Neuronal stem cell (in vitro differentiated cells): ENCODE measurements around the gene SOD2.
A peak's percentile ranks its signal among the peaks of the same experiment; 100 is the strongest.

ENCODE experiments used
- DNase-seq: peaks from one replicate; pipeline ENCODE4 v3.0.0-alpha.2; 2013; ENCODE audit warnings: low spot score
- H2AFZ ChIP-seq: one replicate; pipeline ENCODE4 v1.6.1; 2013; ENCODE audit warnings: mild to moderate bottlenecking, low read length, inconsistent platforms
- H2AK5ac ChIP-seq: 2 replicates; pipeline ENCODE4 v1.6.1; 2013; ENCODE audit warnings: low read depth, mild to moderate bottlenecking, inconsistent platforms, low read length, moderate library complexity, mixed read lengths
- H2BK120ac ChIP-seq: 2 replicates; pipeline ENCODE4 v1.6.1; 2013; ENCODE audit warnings: low read depth, mild to moderate bottlenecking, inconsistent platforms, low read length, moderate library complexity, mixed read lengths
- H2BK12ac ChIP-seq: one replicate; pipeline ENCODE4 v1.6.1; 2013; ENCODE audit warnings: low read length, inconsistent platforms
- H2BK15ac ChIP-seq: 2 replicates; pipeline ENCODE4 v1.6.1; 2013; ENCODE audit warnings: mild to moderate bottlenecking, low read length, inconsistent platforms, mixed read lengths
- H2BK5ac ChIP-seq: one replicate; pipeline ENCODE4 v1.6.1; 2013; ENCODE audit warnings: inconsistent platforms, mild to moderate bottlenecking, low read length, moderate library complexity
- H3K14ac ChIP-seq: one replicate; pipeline ENCODE4 v1.6.1; 2013; ENCODE audit warnings: low read length, inconsistent platforms
- H3K18ac ChIP-seq: 2 replicates; pipeline ENCODE4 v1.6.1; 2013; ENCODE audit warnings: low read length, inconsistent platforms
- H3K23ac ChIP-seq: 2 replicates; pipeline ENCODE4 v1.6.1; 2013; ENCODE audit warnings: low read depth, mild to moderate bottlenecking, mixed read lengths, low read length, inconsistent platforms; ENCODE audit not compliant: poor library complexity
- H3K27ac ChIP-seq: replicated peaks from 3 replicates; pipeline ENCODE4 v1.5.1; 2013; ENCODE audit warnings: low read length, inconsistent platforms
- H3K27me3 ChIP-seq, 3 experiments: 2 replicates each; pipeline ENCODE4 v1.6.1; 2013; ENCODE audit warnings: low read length in 3 of 3, mild to moderate bottlenecking in 2 of 3, inconsistent platforms in 1 of 3, low read depth in 1 of 3, mixed read lengths in 1 of 3, moderate library complexity in 1 of 3; ENCODE audit not compliant: control insufficient read depth in 3 of 3, insufficient read depth in 3 of 3
- H3K36me3 ChIP-seq, 2 donors: replicated peaks in 1 of 2; 2 replicates each; pipeline ENCODE4 v1.6.1; 2013; ENCODE audit warnings: low read length in 2 of 2; ENCODE audit not compliant: control insufficient read depth in 2 of 2, insufficient read depth in 2 of 2
- H3K4ac ChIP-seq: 2 replicates; pipeline ENCODE4 v1.6.1; 2013; ENCODE audit warnings: inconsistent platforms, mild to moderate bottlenecking, low read length, moderate library complexity
- H3K4me1 ChIP-seq, 2 donors: 1 replicate in 1 of 2; 2 replicates in 1 of 2; pipeline ENCODE4 v1.6.1; 2013; ENCODE audit warnings: low read length in 2 of 2, low read depth in 1 of 2; ENCODE audit not compliant: control insufficient read depth in 2 of 2, insufficient read depth in 1 of 2
- H3K4me2 ChIP-seq: one replicate; pipeline ENCODE4 v1.6.1; 2013; ENCODE audit warnings: mild to moderate bottlenecking, low read length, inconsistent platforms; ENCODE audit not compliant: insufficient read depth, poor library complexity, severe bottlenecking
- H3K4me3 ChIP-seq, 2 donors: 2 replicates each; pipeline ENCODE4 v1.5.1; 2013; ENCODE audit warnings: low read length in 2 of 2, mild to moderate bottlenecking in 2 of 2, inconsistent platforms in 1 of 2, moderate library complexity in 1 of 2
- H3K79me1 ChIP-seq: one replicate; pipeline ENCODE4 v1.6.1; 2013; ENCODE audit warnings: low read depth, mild to moderate bottlenecking, inconsistent platforms, low read length, moderate library complexity
- H3K9ac ChIP-seq: one replicate; pipeline ENCODE4 v1.6.1; 2013; ENCODE audit warnings: mild to moderate bottlenecking, low read depth, low read length, inconsistent platforms; ENCODE audit not compliant: poor library complexity
- H3K9me3 ChIP-seq, 2 donors: replicated peaks in 1 of 2; 2 replicates each; pipeline versions ENCODE3 to v1.6.1; 2013; ENCODE audit warnings: low read length in 2 of 2, mild to moderate bottlenecking in 2 of 2, inconsistent platforms in 1 of 2, low read depth in 1 of 2, mixed read lengths in 1 of 2, moderate library complexity in 1 of 2; ENCODE audit not compliant: control insufficient read depth in 2 of 2, insufficient read depth in 1 of 2
- H4K8ac ChIP-seq: one replicate; pipeline ENCODE4 v1.6.1; 2013; ENCODE audit warnings: low read depth, mild to moderate bottlenecking, inconsistent platforms, low read length, moderate library complexity
- H4K91ac ChIP-seq: one replicate; pipeline ENCODE4 v1.6.1; 2013; ENCODE audit warnings: low read length, low read depth, mild to moderate bottlenecking, inconsistent platforms; ENCODE audit not compliant: poor library complexity
- WGBS, 2 donors: extraction: QIAGEN DNeasy Blood & Tissue Kit; methylation state at CpG; one replicate each; pipeline ENCODE4 v1.1.7; 2013; ENCODE audit warnings: missing lambda C conversion rate in 2 of 2, mixed read lengths in 1 of 2; ENCODE audit not compliant: insufficient read length in 2 of 2, insufficient replicate concordance in 1 of 2; ENCODE audit errors: extremely low coverage in 2 of 2; 5-methylcytosine and 5-hydroxymethylcytosine counted together

Gene SOD2

GRCh38 chr6:159728531-159728964 lies 35.5 kb upstream of the SOD2 start:
- no peak overlapping the region for H3K27ac ChIP-seq
- H3K18ac ChIP-seq, result no peak overlapping the region
- DNase-seq, result no peak
- no peak overlapping the region for H3K14ac ChIP-seq
- no peak overlapping the region for H2AK5ac ChIP-seq
- H3K36me3 ChIP-seq, result peaks cover 0 to 63% of the 10 kb centered on the region in 2 donors
- H4K91ac ChIP-seq, result no peak overlapping the region
- no peak overlapping the region for H2BK5ac ChIP-seq
- no peak overlapping the region for H3K23ac ChIP-seq
- H2AFZ ChIP-seq, result no peak overlapping the region
- H3K27me3 ChIP-seq, result no peaks in the 10 kb centered on the region
- no peak overlapping the region for H2BK15ac ChIP-seq
- H3K4ac ChIP-seq, result no peak overlapping the region
- no peak overlapping the region for H2BK120ac ChIP-seq
- peak overlapping the region; percentile 31 for H3K4me2 ChIP-seq
- peaks cover 2% of the 10 kb centered on the region for H3K79me1 ChIP-seq
- H2BK12ac ChIP-seq, result no peak overlapping the region
- no peak overlapping the region for H4K8ac ChIP-seq
- no peak overlapping the region for H3K9ac ChIP-seq
- H3K4me1 ChIP-seq, result peaks cover 5 to 6% of the 10 kb centered on the region in 2 donors
- H3K9me3 ChIP-seq, result peaks cover 0 to 12% of the 10 kb centered on the region in 2 donors
- peak overlapping the region; percentile 71 to 88 for H3K4me3 ChIP-seq
- no CpG with 5 or more reads among the region's 9 CpGs for WGBS, 2 donors

DNA sequence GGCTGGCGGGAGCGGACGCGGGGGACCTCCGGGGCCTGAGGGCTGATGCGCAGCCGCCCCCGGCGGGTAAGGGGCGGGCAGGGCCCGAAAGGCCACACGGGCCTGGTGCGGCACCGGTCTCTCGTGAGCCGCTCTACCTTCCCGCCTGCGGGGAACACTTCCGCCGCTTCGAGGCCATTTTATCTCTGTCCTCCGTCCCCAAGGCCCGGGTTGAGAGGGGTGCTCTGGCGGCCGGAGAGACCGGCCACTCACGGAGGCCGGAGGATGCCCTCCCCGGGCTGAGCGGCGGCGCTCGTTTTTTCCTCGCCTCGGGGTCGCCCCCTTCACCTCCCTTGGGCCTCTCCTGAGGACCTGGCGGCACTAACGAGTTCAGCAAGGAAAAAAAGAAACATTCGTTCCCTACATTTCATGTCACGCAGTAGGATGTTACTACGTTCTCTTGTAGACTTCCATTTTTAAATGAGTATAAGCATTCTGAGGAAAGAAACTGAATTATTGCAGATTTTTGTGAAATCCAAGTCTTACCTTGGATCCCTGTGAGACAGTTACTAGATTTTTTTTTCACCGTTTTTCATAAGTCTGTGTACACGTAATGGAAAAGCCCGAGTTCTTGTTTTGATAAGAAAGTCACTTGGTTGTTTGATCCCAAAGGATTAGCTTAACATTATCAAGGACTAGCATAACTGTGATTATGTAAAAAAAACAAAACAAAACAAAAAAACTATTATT lies 34.8 kb upstream of the SOD2 start:
- Histone ChIP-seq H4K8ac (peak overlapping the region; percentile 23), H3K9me3 (peaks cover 0 to 14% of the 10 kb centered on the region in 2 donors), H2BK15ac (peak overlapping the region; percentile 24), H3K79me1 (peaks cover 2% of the 10 kb centered on the region), H2AK5ac (peak overlapping the region; percentile 99), H2BK12ac (no peak overlapping the region), H3K27ac (peak overlapping the region; percentile 95), H3K4me2 (peak overlapping the region; percentile 23), H2BK120ac (peak overlapping the region; percentile 41), H3K4me1 (peaks cover 5 to 6% of the 10 kb centered on the region in 2 donors), H3K36me3 (peaks cover 2 to 63% of the 10 kb centered on the region in 2 donors), H2BK5ac (peak overlapping the region; percentile 99), H3K14ac (no peak overlapping the region), H4K91ac (peak overlapping the region; percentile 77), H2AFZ (peak overlapping the region; percentile 97), H3K23ac (peak overlapping the region; percentile 100), H3K18ac (peak overlapping the region; percentile 99), H3K27me3 (no peaks in the 10 kb centered on the region), H3K9ac (peak overlapping the region; percentile 86), H3K4me3 (peak overlapping the region; percentile 88 to 98), H3K4ac (peak overlapping the region; percentile 37)
- WGBS, 2 donors, result no CpG with 5 or more reads among the region's 44 CpGs
- DNase-seq, result peak; percentile 38

- Histone ChIP-seq H3K27me3 (no peaks in the 10 kb centered on the region), H3K36me3 (peaks cover 2 to 62% of the 10 kb centered on the region in 2 donors), H3K79me1 (peaks cover 2% of the 10 kb centered on the region), H3K4me1 (peaks cover 5 to 6% of the 10 kb centered on the region in 2 donors), H3K4me2 (peak within 1 kb of the TSS; percentile 65), H3K9me3 (peaks cover 0 to 16% of the 10 kb centered on the region in 2 donors), H2AK5ac (peak within 1 kb of the TSS; percentile 99), H3K9ac (peak within 1 kb of the TSS; percentile 100), H2BK120ac (peak within 1 kb of the TSS; percentile 42), H2AFZ (peak within 1 kb of the TSS; percentile 97), H3K27ac (peak within 1 kb of the TSS; percentile 100), H2BK12ac (no peak within 1 kb of the TSS), H4K91ac (peak within 1 kb of the TSS; percentile 98), H3K4ac (peak within 1 kb of the TSS; percentile 99), H2BK15ac (peak within 1 kb of the TSS; percentile 95), H3K14ac (peak within 1 kb of the TSS; percentile 98), H4K8ac (peak within 1 kb of the TSS; percentile 99), H3K18ac (peak within 1 kb of the TSS; percentile 100), H3K23ac (peak within 1 kb of the TSS; percentile 100), H3K4me3 (peak within 1 kb of the TSS; percentile 88 to 98), H2BK5ac (peak within 1 kb of the TSS; percentile 99)
- no CpG with 5 or more reads among the region's 93 CpGs for WGBS, 2 donors
- DNase-seq, result peak; percentile 92
Observed at GRCh38 chr6:159726918-159727716, 34.1 kb upstream of the SOD2 start, which contains the start of gene WTAP. TSS of gene WTAP (plus strand) at chr6:159727506. CDS start at chr6:159736266, 8,760 bp downstream.
